ENCODE data around the gene PPIB.

The PPIB gene

DNA sequence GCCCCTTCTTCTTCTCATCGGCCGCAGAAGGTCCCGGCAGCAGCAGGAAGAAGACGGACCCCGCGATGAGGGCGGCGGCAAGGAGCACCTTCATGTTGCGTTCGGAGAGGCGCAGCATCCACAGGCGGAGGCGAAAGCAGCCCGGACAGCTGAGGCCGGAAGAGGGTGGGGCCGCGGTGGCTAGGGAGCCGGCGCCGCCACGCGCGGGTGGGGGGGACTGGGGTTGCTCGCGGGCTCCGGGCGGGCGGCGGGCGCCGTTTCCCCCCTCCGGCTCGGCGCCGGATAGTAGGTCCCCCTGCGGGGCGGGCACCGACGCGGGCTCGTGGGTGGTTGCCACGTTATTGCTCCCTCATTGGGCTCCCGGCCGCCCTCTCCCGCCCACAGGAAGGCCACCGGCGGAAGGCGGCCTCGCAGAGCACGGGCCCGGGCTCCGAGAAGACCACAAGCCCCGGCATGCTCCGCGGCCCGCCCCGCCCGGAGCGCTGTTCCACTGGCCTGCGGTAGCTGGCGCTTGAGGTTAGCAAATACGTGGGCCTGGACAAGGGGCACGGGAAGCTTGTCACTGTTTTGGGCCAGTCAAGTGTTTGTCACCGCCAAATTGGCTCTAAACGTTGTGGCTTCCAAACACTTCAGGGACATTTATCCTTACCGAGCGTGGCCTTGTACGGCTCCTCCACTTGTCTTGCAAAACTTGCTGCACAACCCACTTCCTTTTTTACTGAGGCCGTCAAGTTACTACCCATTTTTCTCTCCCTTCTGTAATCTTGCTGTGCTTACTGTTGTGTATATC, at the start of gene PPIB:
PPIB (minus strand) TSS at position 154 of the 790 bp plus-strand sequence; CDS start at position 118, 36 bp downstream.
- peak; percentile 98 for DNase-seq

DNA sequence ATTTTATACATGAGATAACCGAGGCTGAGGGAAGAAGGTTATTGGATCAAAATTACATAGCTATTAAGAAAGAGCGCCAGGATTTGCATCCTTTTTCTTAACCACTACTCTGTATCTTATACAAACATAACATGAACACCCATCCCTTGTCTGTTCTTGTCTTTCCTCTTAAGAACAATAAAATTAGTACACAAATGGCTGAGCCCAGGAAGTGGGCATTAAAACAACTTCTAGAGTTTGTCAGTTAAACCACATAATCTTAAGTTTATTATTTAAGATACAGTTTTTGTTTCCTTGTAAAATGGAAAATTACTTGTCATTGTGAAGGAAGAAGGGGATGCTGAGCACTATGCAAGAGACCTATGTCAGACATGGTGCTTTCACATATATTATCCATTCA, 48.9 kb upstream of the PPIB start:
- no peak for DNase-seq

DNA sequence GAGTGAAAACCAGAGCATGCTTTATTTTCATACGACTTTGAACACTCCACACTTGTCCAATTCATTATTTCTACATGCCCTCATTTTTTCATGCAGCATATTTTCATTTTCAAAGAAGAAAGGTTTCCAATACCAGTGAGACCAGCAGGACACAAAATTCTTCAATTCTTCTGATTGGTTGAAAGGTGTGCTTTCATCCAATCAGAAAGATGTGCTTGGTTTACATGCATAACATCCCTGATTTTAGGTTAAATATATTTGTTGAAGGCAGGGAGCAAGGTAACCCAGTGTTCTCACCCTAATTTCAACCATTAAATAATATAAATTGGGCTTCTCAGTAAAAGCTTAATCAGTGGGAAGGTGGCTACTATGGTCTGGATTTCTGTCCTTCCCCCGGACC, 47.5 kb upstream of the PPIB start:
- DNase-seq: no peak

DNA sequence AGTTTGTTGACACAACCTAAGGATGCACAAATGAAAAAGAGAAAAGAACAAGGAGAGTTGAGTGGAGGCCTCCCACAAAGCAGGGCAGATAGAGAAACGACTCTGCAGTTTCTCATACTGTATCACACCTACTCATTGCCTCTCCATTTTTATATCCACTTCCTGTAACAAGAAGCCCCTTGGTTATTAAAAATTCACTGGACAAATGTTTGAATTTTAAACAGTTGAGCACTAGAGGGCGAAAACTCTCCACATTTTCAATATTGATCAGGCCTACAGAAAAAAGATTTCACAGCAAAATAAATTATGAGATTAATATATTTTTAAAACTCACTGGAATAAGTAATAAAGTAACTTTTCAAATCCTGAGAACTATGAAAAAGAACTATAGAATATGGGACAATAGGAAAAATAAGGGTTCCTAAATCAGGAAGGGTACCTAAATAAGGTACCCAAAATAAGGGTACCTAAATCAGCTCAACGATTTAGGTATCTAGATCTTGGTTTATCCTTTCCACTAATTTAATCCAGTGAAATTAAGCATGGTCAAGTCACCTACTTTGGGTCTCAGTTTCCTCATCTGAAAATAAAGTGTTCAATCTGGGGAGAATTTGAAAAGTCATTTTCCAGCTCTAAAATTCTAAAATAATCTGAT, 47.0 kb upstream of the PPIB start:
- no peak for DNase-seq

DNA sequence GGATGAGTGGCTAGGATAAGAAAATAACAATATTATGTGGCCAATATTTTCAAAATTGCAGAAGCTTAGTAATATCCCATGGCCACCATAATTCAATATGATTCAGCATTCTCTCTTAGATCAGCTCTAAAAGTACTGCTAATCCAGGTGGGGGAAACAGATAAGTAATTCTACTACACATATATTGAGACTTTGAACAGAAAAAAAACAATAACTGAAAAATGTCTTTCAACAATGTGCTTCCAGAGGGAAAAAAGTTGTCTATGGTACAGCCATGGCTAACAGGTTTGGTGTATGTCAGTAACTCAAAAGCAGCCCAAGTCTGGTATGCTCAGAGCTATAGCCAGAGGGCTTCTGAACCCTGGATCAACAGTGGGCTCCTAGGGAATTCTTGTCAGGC, 42.4 kb upstream of the PPIB start:
- no peak for DNase-seq

DNA sequence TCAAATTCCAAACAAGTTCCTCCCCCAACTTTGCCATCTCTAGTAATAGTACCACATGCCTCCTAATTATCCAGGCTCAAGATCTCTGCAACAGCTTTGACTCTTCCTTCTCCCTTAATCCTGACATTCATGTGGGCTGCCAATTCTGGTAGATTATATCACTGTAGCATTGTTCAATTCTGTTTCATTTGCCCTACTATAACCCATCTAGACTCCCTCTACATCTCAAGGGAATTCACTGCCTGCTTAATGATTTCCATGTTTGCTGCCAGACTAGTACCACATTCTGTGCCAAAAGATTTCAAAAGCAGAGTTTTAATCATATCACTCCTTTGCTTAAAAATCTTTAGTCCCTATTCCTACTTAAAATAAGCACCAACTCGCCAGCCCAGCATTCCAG, 34.6 kb upstream of the PPIB start:
- DNase-seq: no peak

DNA sequence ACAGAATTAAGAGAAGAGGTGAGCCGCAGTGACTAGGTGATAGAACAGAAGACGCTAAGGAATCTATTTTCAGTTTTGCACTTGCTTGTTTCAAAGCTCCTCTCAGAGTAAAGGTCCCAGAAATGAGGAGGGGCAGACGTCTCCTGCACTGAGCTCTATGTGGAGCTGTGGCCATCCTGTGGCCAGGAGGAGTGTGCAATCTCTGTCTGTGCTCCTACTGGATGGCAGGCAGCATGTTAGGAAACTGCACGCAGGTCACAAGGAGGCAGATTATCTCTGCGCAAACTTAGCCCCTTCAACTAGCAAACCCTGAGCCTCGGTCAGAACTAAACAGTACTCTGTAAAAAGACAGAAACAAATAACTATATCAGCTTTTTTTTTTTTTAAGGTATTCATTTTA, 31.1 kb upstream of the PPIB start:
- DNase-seq: no peak

DNA sequence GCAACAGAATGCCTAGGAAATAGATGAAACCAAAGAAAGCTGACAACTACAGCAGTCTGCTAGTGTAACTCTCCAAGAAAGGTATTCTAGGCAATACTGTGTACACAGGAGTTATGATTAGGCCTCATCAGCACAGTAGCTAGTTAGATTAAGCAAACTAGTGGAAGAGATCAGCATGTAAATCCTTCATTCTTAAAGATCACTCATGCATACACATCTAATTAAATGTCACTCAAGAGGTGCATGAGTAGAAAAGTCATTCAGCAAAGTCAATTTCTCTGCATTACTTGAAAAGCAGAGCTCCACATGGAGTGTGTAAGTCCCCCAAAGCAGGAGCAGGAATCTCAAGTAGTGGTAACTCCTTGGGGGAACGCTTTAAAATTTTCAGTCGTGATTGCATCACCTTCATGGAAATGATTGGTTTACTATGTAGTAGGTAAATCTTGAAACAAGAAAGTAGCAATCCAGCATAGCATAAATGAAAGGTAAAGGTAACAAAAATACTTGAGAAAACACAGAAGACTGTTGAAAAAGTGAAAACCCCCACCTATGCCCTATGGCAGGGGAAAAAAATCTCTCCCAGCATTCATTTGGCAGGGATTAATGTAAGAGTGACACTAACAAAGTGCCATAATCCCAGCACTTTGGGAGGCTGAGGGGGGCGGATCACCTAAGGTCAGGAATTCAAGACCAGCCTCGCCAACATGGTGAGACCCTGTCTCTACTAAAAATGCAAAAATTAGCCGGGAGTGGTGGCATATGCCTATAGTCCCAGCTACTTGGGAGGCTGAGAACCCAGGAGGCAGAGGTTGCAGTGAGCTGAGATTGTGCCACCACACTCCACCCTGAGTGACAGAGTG, 29.4 kb upstream of the PPIB start:
- no peak for DNase-seq

DNA sequence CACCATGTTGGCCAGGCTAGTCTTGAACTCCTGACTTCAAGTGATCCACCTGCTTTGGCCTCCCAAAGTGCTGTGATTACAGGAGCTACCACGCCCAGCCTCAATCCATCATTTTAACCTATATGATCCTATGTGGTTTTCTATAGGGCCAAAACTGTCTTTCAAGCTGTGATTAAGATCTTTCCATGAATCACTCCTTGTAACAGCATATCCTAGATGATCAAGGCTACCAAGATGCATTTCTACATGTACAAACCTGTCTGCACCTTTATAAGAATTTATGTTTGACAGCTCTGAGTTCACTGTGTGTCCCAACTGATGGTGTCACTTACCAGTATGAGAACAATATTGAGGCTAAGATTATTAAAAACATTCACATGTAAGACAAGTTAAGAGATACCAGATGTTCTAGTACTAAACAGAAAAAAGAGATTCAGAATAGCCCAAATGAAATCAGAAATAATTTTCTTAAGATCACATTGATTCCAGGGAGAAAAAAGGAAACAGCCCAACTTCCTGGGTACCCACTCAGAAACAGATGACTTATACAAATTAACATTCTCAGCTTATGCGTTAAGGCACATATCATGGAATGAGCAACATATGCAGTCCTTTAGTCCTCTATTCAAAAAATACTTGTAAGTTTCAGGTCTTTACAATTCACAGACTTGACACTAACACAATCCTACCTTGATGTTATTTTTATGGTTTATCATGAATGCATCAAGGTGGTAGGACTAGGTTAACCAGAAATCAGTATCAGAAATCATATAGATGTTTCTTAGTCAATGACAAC, 24.8 kb upstream of the PPIB start:
- DNase-seq: no peak

DNA sequence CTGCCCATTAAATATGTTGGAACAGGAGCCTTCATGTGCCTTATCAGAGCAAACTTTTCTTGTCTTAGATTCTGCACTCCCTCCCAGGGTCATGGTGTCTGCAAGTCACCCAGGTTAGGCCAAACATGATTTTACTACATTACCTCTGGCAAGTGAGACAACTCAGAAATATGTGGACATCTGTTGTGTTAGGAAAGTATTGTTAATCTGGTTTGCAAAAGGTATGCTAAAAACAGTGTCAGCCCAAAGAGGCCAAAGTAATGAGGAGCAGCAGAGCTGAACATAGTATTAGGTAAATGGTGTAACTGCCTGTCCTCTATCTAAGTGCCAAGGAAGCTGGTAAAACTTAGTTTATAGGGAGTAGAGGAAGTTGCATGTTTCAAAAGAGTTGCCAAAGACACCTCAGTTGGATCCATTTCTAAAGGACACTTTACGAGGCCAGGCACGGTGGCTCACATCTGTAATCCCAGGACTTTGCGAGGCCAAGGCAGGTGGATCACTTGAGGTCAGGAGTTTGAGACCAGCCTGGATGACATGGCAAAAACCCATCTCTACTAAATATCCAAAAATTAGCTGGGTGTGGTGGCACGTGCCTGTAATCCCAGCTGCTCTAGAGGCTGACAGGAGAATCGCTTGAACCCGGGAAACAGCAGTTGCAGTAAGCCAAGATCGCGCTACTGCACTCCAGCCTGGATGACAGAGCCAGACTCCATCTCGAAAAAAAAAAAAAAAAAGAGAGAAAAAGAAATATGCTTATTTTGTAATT, 22.5 kb upstream of the PPIB start:
- DNase-seq: no peak

DNA sequence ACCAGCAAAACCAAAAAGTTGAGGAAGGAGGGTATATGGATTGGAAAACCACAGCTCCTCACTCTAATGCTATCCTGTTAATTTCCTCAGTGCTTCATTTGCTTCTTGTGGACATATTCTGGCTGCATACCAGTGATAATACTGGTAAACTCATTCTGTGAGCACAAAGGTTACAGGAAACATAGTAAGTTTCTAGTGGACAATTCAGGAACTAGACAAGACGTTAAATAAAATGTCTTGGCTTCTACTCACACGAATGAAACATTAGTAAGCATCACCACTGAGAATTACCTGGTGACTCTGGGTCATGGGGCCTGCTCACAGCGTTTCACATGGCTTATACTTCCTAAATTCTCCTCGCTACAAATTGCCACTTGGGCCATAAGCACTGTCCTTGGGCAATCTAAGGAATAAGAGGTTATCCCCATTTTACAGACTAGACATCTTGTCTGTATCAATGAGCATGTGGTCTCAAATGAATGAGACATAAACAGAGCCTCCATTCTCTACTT, 20.1 kb upstream of the PPIB start:
- no peak for DNase-seq

DNA sequence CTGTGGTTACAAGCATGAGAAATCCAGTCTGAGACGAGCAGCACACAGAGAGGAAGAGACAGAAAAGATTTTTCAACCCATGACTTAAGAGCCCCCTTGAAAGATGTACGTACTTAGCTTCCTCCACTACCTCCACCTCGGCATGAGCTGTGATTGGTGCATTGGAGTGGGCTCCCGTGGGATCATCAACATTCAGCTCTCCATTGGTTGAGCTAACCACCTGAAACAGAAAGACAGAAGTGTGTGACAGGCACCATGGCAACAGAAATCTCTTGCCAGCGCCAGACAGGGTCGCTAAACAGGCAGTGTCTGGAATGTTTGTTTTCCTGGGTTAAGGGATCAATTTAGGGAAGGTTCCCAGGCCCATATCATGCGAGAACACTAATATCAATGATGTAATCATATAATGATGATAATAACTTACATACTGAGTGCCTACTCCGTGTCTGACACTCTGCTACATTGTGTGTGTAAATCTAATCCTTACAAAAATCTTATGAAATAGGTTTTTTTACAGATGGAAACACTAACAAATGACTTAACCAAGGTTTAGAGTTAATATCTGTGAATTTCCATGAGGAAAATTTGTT, 17.5 kb upstream of the PPIB start:
- no peak for DNase-seq

DNA sequence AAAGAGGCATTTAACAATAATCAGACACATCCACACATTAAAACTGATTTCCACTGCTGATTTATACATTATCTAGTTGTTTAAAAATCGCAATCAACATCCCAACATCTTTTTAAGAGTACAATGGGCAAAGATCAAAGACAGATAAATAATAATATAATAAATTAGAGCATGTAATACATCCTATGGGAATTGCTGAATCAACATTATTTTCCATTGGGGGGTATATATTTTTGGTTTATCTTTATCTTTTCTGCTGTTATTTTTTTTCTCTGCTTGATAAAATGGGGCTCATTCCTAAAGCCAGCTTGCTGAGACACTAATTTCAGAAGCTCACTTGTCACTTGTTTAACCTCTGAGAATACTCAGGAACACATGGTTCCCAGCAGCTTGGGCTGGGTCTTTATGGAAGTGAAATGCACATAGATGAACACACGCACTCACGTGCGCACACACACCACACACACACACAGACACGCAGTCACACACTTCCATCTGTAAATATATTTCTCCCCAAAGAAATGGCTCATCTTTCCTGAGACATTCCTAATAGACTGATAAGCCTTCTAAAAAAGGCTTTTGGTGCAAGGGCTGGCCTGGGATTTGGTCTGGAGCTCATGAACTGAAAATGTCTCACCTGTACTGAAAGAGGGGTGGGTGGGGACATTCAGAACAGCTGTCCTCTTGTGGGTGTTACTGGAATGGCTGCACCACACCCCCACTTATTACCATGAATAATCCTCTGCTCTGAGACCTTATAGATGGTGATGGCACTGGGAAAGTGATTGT, 3.5 kb upstream of the PPIB start:
- DNase-seq: no peak

DNA sequence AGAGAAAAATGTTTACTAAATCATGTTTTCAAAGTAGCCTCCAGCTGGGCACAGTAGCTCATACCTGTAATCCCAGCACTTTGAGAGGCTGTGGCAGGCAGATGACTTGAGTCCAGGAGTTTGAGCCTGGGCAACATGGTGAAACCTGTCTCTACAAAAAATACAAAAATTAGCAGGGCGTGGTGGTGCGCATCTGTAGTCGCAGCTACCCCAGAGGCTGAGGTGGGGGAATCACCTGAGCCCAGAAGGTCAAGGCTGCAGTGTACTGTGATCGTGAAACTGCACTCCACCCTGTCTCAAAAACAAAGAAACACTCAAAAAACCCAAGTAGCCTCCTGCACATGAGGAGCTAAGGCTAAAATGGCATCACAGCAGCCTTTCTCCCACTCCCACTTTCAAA, 1.6 kb upstream of the PPIB start:
- no peak for DNase-seq

DNA sequence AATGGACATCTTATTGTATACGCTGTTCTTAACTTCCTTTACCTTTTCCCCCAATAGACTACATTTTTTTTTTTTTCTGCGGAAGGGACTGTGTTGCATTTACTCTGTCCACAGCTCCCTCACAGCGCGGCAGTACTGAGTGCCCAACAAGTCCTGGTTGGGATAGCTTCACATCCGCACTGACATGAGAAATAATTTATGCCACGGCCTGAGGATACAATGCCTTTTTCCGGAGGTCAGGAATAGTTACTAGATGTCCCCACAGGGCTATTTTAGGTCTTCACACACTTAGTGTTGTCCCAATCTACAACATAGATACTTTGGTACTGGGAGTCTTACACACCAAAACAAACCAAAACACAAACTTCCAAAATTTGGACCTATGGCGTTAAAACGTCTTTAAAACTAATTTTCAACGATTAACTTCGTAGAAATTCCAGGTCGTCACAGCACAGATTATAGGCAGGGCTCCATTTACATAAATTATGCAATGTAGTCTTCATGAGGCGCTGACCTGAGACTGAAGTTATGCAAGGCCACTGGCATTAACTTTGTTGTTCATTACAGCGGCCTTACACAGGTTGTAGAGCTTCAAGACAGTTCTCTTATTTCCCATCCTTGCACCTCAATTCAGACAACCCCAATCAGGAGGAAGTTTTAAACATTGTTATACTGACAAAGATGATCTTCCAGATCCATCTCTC, 989 bp upstream of the PPIB start:
- DNase-seq: no peak

DNA sequence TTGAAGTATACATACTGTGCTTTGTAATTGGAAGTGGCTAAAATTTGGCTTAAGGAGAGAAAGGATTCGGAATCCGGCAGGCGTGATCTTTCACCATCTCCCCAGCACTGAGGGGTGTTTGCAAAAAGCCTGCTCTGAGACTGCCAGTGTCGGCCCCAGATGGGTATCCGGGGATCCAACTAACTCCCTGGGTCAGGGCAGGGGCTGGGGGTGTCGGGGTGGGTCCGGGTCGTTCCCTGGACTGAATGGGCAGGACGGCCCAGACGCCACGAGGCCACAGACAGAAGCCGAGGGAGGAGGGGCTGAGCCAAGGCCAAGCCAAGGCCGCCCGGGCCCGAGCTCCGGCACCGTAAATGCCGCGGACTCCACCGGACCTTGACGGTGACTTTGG, 349 bp downstream of the PPIB start:
- no peak for DNase-seq

DNA sequence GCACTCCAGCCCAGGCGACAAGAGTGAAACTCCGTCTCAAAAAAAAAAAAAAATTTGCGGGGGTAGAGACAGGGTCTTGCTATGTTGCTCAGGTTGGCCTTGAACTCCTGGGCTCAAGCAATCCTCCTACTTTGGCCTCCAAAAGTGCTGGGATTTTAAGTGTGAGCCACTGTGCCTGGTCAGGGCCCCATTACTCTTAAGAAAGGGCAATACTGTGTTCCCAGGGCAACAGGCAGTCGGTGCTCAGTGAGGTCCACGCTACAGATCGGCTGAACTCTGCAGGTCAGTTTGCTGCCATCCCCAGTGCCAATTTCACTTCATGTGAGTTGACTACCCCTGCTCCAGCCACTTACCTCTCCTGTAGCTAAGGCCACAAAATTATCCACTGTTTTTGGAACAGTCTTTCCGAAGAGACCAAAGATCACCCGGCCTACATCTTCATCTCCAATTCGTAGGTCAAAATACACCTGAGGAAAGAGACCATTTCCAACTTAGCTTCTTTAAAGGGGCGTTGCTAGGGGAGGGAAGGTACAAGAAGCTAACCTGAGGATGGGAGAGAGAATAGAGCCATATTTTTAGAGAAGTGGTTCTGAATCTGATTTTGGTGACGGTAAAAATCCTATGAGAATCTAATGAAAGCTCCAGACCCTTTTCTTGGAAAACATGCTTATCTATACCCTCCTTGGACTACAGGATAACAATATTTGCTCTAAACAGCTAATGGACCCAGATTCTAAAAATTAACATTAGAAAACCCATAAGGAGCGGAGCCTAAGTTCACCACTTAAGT, 939 bp downstream of the PPIB start:
- DNase-seq: no peak

DNA sequence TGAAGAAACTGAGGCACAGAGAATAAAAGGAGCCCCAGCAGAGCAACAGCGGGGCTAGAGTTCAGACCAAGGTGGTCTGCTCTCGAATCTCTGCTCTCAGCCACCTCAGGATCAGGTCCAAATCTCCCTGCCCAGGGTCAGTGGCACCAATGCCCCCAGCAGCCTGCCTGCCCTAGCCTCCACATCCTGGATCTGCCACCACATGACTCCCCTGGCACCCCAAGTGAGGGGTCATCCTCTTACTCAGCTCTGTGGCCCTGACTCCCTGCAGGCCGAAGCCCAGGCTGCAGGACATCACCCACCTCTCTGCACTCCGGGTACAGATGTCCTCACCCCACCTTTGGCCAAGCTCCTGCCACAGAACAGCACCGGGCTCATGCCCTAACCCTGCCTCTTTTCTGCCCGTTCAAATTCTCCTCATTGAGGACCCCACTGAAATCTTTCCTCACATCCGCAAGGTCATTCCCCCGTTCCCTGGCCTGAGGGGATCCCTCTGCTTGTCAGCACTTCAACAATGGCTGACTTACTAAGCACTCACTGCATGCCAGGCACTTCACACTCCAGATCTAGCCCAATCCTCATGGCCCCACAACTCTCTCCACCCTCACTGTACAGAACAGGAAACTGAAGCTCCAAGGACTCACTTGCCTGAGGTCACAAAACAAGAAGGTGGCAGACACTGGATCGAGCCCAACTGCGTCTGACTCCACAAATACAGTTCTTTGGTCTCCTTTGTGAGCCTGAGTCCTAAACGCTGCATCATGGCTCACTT, 4.3 kb downstream of the PPIB start:
- no peak for DNase-seq

All from right forelimb (tissue), 1 donor.